K562 (cell line): ENCODE results near the gene STX17. TPM values are rescaled to one million over a fixed set of nuclear protein-coding genes. Genes with fewer than 3 reads are reported as not detected.

ENCODE experiments used
- ATAC-seq: fragments of 200-7000 bp; cut with Tn5 transposase; 3 replicates; pipeline ENCODE4 v1.9.1; 2020; ENCODE audit warnings: moderate library complexity
- BruUV-seq: library from RNA; stranded (reverse); fragments of 400-500 nt; replicated peaks from 2 replicates; lab custom pipeline; 2021; lab: Mats Ljungman, UMichigan
- CTCF ChIA-PET: fragments of 300-600 bp; formaldehyde crosslinking; extraction: SDS; loops from one replicate; lab custom pipeline; 2021; ENCODE audit warnings: low intra/inter-chr PET ratio; lab: Yijun Ruan, JAX
- POLR2A ChIA-PET: fragments of 300-600, 350-650 bp; sonication (Branson Sonifier 250); formaldehyde crosslinking; extraction: SDS; loops from one replicate; lab custom pipeline; 2021; ENCODE audit warnings: antibody characterized with exemption, inconsistent platforms; lab: Yijun Ruan, JAX
- DNase-seq, 4 experiments: peaks; one replicate each; pipeline versions ENCODE4 v3.0.0 to v3.0.0-alpha.2; 2011 to 2018; ENCODE audit warnings: low spot score in 3 of 4, mixed read lengths in 3 of 4; ENCODE audit errors: extremely low read depth in 1 of 4
- FAIRE-seq: peaks from 2 replicates; lab custom pipeline; 2011; peaks lifted over from hg19 to GRCh38; lab: Jason Lieb, UNC
- H2AFZ ChIP-seq: 2 replicates; pipeline ENCODE4 v1.6.0; 2011; ENCODE audit warnings: low read depth, low read length, control low read depth, inconsistent platforms
- H3K27ac ChIP-seq: fragments of 200-600 bp; 3 replicates; pipeline ENCODE4 v1.8.0; 2011; ENCODE audit warnings: low read depth, mild to moderate bottlenecking, control low read depth, inconsistent platforms, low read length, moderate library complexity, mixed read lengths; ENCODE audit errors: extremely low read depth
- H3K27me3 ChIP-seq, 2 experiments: fragments of 300-600 bp in 1 of 2; 2 replicates in 1 of 2; 3 replicates in 1 of 2; pipeline versions ENCODE4 v1.6.0 to v1.8.0; 2011; ENCODE audit warnings: inconsistent platforms in 2 of 2, low read length in 2 of 2, mild to moderate bottlenecking in 1 of 2, mixed read lengths in 1 of 2, moderate library complexity in 1 of 2; ENCODE audit not compliant: control insufficient read depth in 2 of 2, insufficient read depth in 2 of 2
- H3K36me3 ChIP-seq: fragments of 300-600 bp; 3 replicates; pipeline ENCODE4 v1.8.0; 2011; ENCODE audit warnings: mild to moderate bottlenecking, low read length, inconsistent platforms; ENCODE audit not compliant: control insufficient read depth, insufficient read depth
- H3K4me1 ChIP-seq, 2 experiments: fragments of 200-600 bp in 1 of 2; replicated peaks in 1 of 2; 2 replicates in 1 of 2; 3 replicates in 1 of 2; pipeline versions ENCODE4 v1.5.1 to v1.8.0; 2011; ENCODE audit warnings: inconsistent platforms in 2 of 2, low read length in 2 of 2, mild to moderate bottlenecking in 1 of 2, mixed read lengths in 1 of 2, moderate library complexity in 1 of 2; ENCODE audit not compliant: control insufficient read depth in 2 of 2, insufficient read depth in 2 of 2
- H3K4me2 ChIP-seq: 2 replicates; pipeline ENCODE4 v1.6.1; 2011; ENCODE audit warnings: low read length, control low read depth, inconsistent platforms, mixed read lengths; ENCODE audit not compliant: insufficient read depth
- H3K4me3 ChIP-seq: fragments of 200-600 bp; sonication (generic), shearing (Covaris generic); 2 replicates; pipeline ENCODE4 v1.5.1; 2016; ENCODE audit warnings: control low read depth, inconsistent platforms
- H3K79me2 ChIP-seq: fragments of 200-600 bp; 3 replicates; pipeline ENCODE4 v1.8.0; 2011; ENCODE audit warnings: low read length, inconsistent platforms; ENCODE audit not compliant: control insufficient read depth, insufficient read depth
- H3K9ac ChIP-seq, 2 experiments: 2 replicates each; pipeline versions ENCODE4 v1.6.0 to v1.6.1; 2011; ENCODE audit warnings: low read depth in 2 of 2, low read length in 2 of 2, control low read depth in 1 of 2, inconsistent platforms in 1 of 2, mild to moderate bottlenecking in 1 of 2, mixed read lengths in 1 of 2; ENCODE audit not compliant: insufficient read depth in 1 of 2
- H3K9me1 ChIP-seq: one replicate; pipeline ENCODE4 v1.6.0; 2011; ENCODE audit warnings: inconsistent platforms, mild to moderate bottlenecking, low read length, moderate library complexity; ENCODE audit not compliant: control insufficient read depth, insufficient read depth
- H3K9me3 ChIP-seq: replicated peaks from 2 replicates; pipeline ENCODE4 v1.5.1; 2011; ENCODE audit warnings: low read depth, low read length, inconsistent platforms; ENCODE audit not compliant: control insufficient read depth, insufficient read depth
- H4K20me1 ChIP-seq: replicated peaks from 2 replicates; pipeline ENCODE4 v1.6.1; 2011; ENCODE audit warnings: low read length, inconsistent platforms, mixed read lengths; ENCODE audit not compliant: control insufficient read depth, insufficient read depth
- CBX3 ChIP-seq, 2 experiments: IDR thresholded peaks; 1 replicate in 1 of 2; 2 replicates in 1 of 2; pipeline ENCODE4 v1.6.1; 2012; ENCODE audit warnings: inconsistent platforms in 2 of 2, low read length in 2 of 2, borderline replicate concordance in 1 of 2, control low read depth in 1 of 2
- IRF2 ChIP-seq: sonication (generic); formaldehyde crosslinking; IDR thresholded peaks from 2 replicates; pipeline ENCODE4 v1.8.1; 2022; ENCODE audit warnings: mild to moderate bottlenecking, missing genetic modification reagents
- MED1 ChIP-seq: sonication (generic); formaldehyde crosslinking; IDR thresholded peaks from 2 replicates; pipeline ENCODE4 v1.8.1; 2023; ENCODE audit warnings: missing genetic modification reagents, borderline replicate concordance
- MEIS2 ChIP-seq: fragments of 450-650 bp; IDR thresholded peaks from 2 replicates; pipeline ENCODE4 v1.6.1; 2014; ENCODE audit warnings: mild to moderate bottlenecking; ENCODE audit not compliant: partially characterized antibody
- NONO ChIP-seq, 2 experiments: fragments of 200-400 bp in 1 of 2; fragments of 450-650 bp in 1 of 2; formaldehyde crosslinking in 1 of 2; IDR thresholded peaks; 2 replicates each; pipeline ENCODE4 v1.6.1; 2017; ENCODE audit warnings: low read depth in 2 of 2, mild to moderate bottlenecking in 2 of 2, moderate library complexity in 2 of 2, low read length in 1 of 2
- TOE1 ChIP-seq, 2 experiments: fragments of 450-650 bp in 1 of 2; sonication (generic) in 1 of 2; formaldehyde crosslinking in 1 of 2; IDR thresholded peaks; 2 replicates each; pipeline versions ENCODE4 v1.7.1 to v1.8.0; 2016 to 2022; ENCODE audit warnings: borderline replicate concordance in 2 of 2, mild to moderate bottlenecking in 2 of 2, antibody characterized with exemption in 1 of 2, inconsistent platforms in 1 of 2, low read depth in 1 of 2, missing genetic modification reagents in 1 of 2, moderate library complexity in 1 of 2
- ZNF408 ChIP-seq: fragments of 250-450 bp; sonication (Bioruptor Pico); IDR thresholded peaks from 2 replicates; pipeline ENCODE4 v1.4.0; 2020; ENCODE audit warnings: low read depth, mild to moderate bottlenecking, moderate library complexity
- ZNF445 ChIP-seq: fragments of 250-450 bp; sonication (Bioruptor Pico); IDR thresholded peaks from 2 replicates; pipeline ENCODE4 v1.4.0; 2020; ENCODE audit warnings: low read depth, mild to moderate bottlenecking, moderate library complexity
- WGBS: fragments of 100-300 bp; shearing (Covaris generic); methylation state at CpG from one replicate; pipeline ENCODE4 v1.1.6; 2016; ENCODE audit warnings: low coverage, mixed read lengths; ENCODE audit not compliant: insufficient coverage; ENCODE audit errors: missing lambda C conversion rate; 5-methylcytosine and 5-hydroxymethylcytosine counted together
- in situ Hi-C: fragments of 300-500 bp; cut with MboI; formaldehyde crosslinking; loops from 4 replicates; pipeline ENCODE4 v1.15.0; 2018; ENCODE audit warnings: inconsistent platforms, mixed read lengths
- intact Hi-C: fragments of 100-400 bp; cut with micrococcal nuclease; formaldehyde crosslinking; loops from 2 replicates; pipeline ENCODE4 v1.14.2; 2022
- polyA plus RNA-seq, 8 experiments: library from polyadenylated mRNA; depleted of rRNA in 4 of 8; stranded (reverse) in 5 of 8; unstranded in 3 of 8; fragments of >200 nt; fragmentation: Nextera tagmentation in 2 of 8; fragmentation: Illumina TruSeq in 1 of 8; extraction: Ambion mirVana in 2 of 8; extraction: Trizol in 1 of 8; gene quantifications; 2 replicates each; pipeline versions ENCODE4 v1.2.1 to v1.2.3, GENCODE V29; 2011 to 2014; ENCODE audit warnings: inconsistent platforms in 1 of 8, missing spikeins in 1 of 8
- total RNA-seq, 7 experiments: library from RNA; depleted of rRNA in 6 of 7; stranded (reverse); fragments of >200 nt in 6 of 7; fragmentation: Illumina TruSeq in 2 of 7; extraction: Trizol in 2 of 7; gene quantifications; 2 replicates each; pipeline versions ENCODE4 v1.2.1 to v1.2.3, GENCODE V29; 2011 to 2021; ENCODE audit warnings: low replicate concordance in 1 of 7
- TF ChIP-seq, protein P1 (sequence below): IDR thresholded peaks from 2 replicates; pipeline ENCODE4 v1.6.1; 2014; ENCODE audit warnings: antibody characterized with exemption
- TF ChIP-seq, protein P2 (sequence below): fragments of 250-450 bp; sonication (Bioruptor Pico); IDR thresholded peaks from 2 replicates; pipeline ENCODE4 v1.8.0; 2021; ENCODE audit warnings: mild to moderate bottlenecking, moderate library complexity
- TF ChIP-seq, protein P3 (sequence below), 2 experiments: IDR thresholded peaks; 2 replicates each; pipeline ENCODE4 v1.6.1; 2011; ENCODE audit warnings: borderline replicate concordance in 1 of 2, control low read depth in 1 of 2, low read depth in 1 of 2, low read length in 1 of 2, mild to moderate bottlenecking in 1 of 2, mixed read lengths in 1 of 2, moderate library complexity in 1 of 2; ENCODE audit not compliant: insufficient read depth in 1 of 2, insufficient read length in 1 of 2, poor library complexity in 1 of 2, severe bottlenecking in 1 of 2; ENCODE audit errors: extremely low read depth in 1 of 2
- TF ChIP-seq, protein P4 (sequence below): fragments of 250-450 bp; sonication (Bioruptor Pico); IDR thresholded peaks from 2 replicates; pipeline ENCODE4 v1.8.0; 2021; ENCODE audit warnings: moderate library complexity, mild to moderate bottlenecking, inconsistent platforms
- TF ChIP-seq, protein P5 (sequence below): fragments of 450-650 bp; conservative IDR thresholded peaks from 2 replicates; pipeline ENCODE4 v1.6.1; 2016; ENCODE audit warnings: missing genetic modification characterization, low read depth, mild to moderate bottlenecking, missing compliant biosample characterization, moderate library complexity

Gene STX17
- total and polyA plus RNA-seq, 9 of the 15 experiments (the other 6 are each of a cell fraction or from before 2014, with no cell fraction given): 14.4 to 25.1 (median 19.0) TPM

DNA sequence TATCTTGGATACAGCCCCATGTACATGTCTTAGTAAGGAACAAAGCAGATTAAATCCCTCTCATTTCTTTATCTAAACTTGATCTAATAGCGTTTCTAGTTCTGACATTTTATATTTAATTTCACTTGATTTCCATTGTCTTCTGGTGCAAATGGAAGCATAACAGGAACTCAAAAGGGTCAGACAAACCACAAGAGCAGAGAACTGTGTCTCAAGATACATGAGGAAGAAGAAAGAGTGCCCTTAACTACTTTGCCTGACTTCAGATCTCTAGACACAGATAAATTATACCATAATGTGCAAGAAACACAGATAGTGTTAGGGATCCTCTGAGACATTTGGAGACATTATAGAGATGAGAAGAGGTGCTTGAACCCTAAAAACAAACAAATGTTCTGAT lies 20.7 kb upstream of the STX17 start:
- in situ Hi-C loops (no loop called here), intact Hi-C loops (loop anchor here (10.0 kb wide), 1 partner anchor 701 kb away; no protein-coding TSS in a partner anchor)
- H3K4me2 ChIP-seq: no peak overlapping the region
- H3K9me3 ChIP-seq: no peaks in the 10 kb centered on the region
- H3K79me2 ChIP-seq: no peaks in the 10 kb centered on the region
- H3K27ac ChIP-seq: no peak overlapping the region
- no TSS peak for BruUV-seq
- no peaks in the 10 kb centered on the region for H3K4me1 ChIP-seq
- POLR2A ChIA-PET: no interaction called here
- WGBS: 0% methylated on average over 1 of the region's 1 CpG
- ATAC-seq (no peak), DNase-seq (no peak), FAIRE-seq (no peak)
- H3K9me1 ChIP-seq: no peaks in the 10 kb centered on the region
- no peak overlapping the region for H3K9ac ChIP-seq
- no peaks in the 10 kb centered on the region for H3K36me3 ChIP-seq
- H3K4me3 ChIP-seq: no peak overlapping the region
- CTCF ChIA-PET: no interaction called here
- no peaks in the 10 kb centered on the region for H4K20me1 ChIP-seq
- H3K27me3 ChIP-seq: no peaks in the 10 kb centered on the region; a peak in 1 of 5 replicates
- H2AFZ ChIP-seq: no peak overlapping the region
- no peak for TF ChIP-seq NONO (IDR thresholded peaks at IDR 0.05; ENCODE audit: low read depth in 2 of 2, low read length in 1 of 2)
- TF ChIP-seq, protein P1, sequence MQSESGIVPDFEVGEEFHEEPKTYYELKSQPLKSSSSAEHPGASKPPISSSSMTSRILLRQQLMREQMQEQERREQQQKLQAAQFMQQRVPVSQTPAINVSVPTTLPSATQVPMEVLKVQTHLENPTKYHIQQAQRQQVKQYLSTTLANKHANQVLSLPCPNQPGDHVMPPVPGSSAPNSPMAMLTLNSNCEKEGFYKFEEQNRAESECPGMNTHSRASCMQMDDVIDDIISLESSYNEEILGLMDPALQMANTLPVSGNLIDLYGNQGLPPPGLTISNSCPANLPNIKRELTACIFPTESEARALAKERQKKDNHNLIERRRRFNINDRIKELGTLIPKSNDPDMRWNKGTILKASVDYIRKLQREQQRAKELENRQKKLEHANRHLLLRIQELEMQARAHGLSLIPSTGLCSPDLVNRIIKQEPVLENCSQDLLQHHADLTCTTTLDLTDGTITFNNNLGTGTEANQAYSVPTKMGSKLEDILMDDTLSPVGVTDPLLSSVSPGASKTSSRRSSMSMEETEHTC: no peak
- no peak for TF ChIP-seq ZNF445 (CRISPR knock-in tag)
- no peak for TF ChIP-seq ZNF408
- no peak for TF ChIP-seq MEIS2
- TF ChIP-seq, protein P2, sequence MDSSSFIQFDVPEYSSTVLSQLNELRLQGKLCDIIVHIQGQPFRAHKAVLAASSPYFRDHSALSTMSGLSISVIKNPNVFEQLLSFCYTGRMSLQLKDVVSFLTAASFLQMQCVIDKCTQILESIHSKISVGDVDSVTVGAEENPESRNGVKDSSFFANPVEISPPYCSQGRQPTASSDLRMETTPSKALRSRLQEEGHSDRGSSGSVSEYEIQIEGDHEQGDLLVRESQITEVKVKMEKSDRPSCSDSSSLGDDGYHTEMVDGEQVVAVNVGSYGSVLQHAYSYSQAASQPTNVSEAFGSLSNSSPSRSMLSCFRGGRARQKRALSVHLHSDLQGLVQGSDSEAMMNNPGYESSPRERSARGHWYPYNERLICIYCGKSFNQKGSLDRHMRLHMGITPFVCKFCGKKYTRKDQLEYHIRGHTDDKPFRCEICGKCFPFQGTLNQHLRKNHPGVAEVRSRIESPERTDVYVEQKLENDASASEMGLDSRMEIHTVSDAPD (CRISPR knock-in tag): no peak
- no peak for TF ChIP-seq CBX3 (IDR thresholded peaks at IDR 0.05; ENCODE audit: borderline replicate concordance in 1 of 2, low read length in 2 of 2)
- TF ChIP-seq, protein P3, sequence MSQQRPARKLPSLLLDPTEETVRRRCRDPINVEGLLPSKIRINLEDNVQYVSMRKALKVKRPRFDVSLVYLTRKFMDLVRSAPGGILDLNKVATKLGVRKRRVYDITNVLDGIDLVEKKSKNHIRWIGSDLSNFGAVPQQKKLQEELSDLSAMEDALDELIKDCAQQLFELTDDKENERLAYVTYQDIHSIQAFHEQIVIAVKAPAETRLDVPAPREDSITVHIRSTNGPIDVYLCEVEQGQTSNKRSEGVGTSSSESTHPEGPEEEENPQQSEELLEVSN (IDR thresholded peaks at IDR 0.05; ENCODE audit: borderline replicate concordance in 1 of 2, extremely low read depth in 1 of 2, insufficient read depth in 1 of 2, insufficient read length in 1 of 2, low read depth in 1 of 2, low read length in 1 of 2, poor library complexity in 1 of 2, severe bottlenecking in 1 of 2): no peak
- TF ChIP-seq TOE1 (IDR thresholded peaks at IDR 0.05; ENCODE audit: borderline replicate concordance): no peak
- TF ChIP-seq TOE1 (CRISPR knock-in tag; IDR thresholded peaks at IDR 0.05; ENCODE audit: borderline replicate concordance, low read depth): no peak
- no peak for TF ChIP-seq MED1 (CRISPR knock-in tag)
- TF ChIP-seq, protein P4, sequence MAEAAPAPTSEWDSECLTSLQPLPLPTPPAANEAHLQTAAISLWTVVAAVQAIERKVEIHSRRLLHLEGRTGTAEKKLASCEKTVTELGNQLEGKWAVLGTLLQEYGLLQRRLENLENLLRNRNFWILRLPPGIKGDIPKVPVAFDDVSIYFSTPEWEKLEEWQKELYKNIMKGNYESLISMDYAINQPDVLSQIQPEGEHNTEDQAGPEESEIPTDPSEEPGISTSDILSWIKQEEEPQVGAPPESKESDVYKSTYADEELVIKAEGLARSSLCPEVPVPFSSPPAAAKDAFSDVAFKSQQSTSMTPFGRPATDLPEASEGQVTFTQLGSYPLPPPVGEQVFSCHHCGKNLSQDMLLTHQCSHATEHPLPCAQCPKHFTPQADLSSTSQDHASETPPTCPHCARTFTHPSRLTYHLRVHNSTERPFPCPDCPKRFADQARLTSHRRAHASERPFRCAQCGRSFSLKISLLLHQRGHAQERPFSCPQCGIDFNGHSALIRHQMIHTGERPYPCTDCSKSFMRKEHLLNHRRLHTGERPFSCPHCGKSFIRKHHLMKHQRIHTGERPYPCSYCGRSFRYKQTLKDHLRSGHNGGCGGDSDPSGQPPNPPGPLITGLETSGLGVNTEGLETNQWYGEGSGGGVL (CRISPR knock-in tag): no peak
- TF ChIP-seq IRF2 (CRISPR knock-in tag): no peak
- TF ChIP-seq, protein P5, sequence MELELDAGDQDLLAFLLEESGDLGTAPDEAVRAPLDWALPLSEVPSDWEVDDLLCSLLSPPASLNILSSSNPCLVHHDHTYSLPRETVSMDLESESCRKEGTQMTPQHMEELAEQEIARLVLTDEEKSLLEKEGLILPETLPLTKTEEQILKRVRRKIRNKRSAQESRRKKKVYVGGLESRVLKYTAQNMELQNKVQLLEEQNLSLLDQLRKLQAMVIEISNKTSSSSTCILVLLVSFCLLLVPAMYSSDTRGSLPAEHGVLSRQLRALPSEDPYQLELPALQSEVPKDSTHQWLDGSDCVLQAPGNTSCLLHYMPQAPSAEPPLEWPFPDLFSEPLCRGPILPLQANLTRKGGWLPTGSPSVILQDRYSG: no peak
